HG03097 (cell line): ENCODE results near the gene DDRGK1.
"Not testable (repeated sequence)": the region's sequence is repeated elsewhere in the genome, so short reads cannot be mapped to it uniquely, and the experiment has no call there.

Source experiments
- ATAC-seq: cut with Tn5 transposase; IDR thresholded peaks from one replicate; pipeline ENCODE4 v1.9.1; 2021; ENCODE audit not compliant: unreplicated experiment, low FRiP score

The DDRGK1 gene

DNA sequence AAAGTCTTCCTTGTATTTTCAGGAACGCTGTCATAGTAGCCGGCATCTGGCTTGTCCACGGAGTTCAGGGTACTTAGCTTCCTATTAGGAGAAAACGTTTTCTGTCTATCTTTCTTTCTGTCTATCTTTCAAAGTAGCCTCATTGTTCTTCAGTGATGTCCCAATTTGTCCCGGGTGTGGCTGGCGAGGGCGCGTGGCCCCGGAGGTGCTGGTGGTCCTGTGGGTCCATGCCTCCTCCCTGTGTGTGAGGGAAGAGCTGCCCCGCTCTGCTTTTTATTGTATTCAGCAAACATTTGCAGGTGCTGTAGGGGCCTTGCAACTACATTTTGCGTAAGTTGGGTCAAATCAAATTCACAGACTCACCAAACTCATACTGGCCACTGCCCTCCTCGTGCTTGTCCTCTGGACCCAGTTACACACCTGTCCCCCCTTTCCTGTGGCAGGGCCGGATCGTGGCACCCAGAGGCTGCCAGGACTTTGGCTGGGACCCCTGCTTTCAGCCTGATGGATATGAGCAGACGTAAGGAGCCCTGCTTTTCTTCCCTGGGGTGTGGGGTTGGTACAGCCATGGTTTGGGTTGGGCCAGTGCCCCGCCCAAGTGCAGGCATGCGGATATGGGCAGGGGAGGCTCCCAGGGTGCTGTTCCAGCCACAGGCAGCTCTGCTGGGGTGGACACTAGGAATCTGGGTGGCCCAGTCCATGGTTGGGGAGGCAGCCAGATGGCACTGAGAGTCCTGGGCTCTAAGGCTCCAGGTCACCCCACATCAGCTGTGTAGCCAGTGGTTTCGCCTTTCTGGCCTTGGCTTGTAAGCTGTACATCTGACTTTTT is 17.1 kb upstream of the DDRGK1 start:
- no peak for ATAC-seq

DNA sequence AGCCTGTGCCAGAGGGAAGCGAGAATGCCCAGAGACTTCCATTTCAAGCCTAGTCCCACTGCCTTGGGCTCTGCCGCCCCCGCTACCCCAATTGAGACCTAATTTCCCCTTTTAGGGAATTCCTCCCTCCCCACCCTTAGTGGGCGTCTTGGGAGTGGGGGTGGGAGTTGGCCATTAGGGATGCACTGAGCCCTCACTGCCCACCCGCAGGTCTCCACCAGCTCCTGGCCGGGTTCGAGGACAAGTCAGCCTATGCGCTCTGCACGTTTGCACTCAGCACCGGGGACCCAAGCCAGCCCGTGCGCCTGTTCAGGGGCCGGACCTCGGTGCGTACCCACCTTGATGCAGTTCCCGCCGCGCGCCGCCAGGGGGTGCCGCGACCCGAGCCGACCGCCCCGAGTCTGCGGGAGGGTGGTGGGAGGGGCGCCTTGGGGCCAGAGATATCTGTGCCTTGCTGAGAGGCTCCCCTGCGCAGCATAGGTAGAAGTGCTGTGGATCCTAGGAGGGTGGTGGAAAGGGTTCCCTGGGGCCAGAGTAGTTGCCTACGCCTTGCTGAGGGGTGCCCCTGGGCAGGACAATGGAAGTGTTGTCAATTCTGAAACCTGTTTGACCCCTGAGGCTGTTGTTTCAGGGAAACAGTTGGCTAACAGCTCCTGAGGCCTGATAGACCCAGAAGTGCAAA is 14.0 kb upstream of the DDRGK1 start:
- ATAC-seq = no peak

DNA sequence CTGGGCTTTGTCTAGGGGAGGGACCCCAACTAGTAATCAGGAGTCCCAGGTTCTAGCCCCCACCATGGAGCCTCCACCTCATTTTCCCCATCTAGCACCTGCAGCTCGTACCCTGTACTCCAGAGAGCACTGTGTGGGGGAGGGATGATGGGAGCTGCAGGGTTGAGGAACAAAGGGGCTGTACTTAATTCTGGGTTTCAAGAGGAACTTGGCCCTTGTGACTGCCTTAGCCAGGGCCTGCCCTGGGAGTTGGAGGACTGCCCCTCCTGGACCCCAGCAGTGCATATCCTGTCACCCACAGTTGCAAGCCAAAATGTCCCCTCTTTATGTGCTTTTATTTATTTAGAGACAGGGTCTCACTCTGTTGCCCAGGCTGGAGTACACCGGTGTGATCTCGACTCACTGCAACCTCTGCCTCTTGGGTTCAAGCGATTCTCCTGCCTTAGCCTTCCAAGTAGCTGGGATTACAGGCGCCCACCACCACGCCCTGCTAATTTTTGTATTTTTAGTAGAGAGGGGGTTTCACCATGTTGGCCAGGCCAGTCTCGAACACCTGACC is 11.0 kb upstream of the DDRGK1 start:
- not testable (repeated sequence) for ATAC-seq

DNA sequence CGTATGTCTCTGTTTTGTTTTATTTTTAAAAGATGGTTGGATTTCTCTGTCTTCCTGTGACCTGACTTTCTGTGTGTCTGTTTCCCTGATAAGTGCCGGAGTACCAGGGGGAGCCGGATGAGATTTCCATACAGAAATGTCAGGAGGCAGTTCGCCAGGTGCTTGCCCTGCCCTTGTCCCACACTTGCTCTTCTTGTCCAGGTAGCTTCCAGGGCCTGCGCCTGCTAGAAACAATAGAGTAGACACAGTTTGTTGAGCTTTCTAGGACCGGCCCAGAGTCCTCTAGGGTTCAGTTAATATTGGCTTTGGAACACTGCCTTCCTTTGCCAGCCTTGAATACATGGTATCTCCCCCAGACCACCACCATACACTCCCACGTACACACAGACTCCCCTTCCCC is 8.7 kb upstream of the DDRGK1 start:
- no peak for ATAC-seq

DNA sequence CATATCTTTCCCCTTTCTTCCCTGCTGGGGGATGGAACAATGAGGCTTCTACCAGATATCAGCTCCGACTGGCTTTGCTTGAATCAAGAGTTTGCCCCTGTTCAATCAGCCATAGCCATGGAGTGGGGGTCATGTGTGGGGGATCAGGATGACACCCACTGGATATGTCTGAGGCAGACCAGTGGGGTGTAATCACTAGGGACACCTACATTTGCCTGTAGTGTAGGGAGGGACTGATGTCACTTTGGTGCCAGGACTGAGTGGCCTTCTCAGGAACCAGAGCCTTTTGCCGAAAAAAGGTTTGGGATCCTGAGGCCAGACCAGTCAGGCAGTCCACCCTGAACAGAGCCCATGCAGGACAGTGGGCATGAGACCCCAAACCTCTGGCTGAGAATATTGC is 5.9 kb upstream of the DDRGK1 start:
- no peak for ATAC-seq

DNA sequence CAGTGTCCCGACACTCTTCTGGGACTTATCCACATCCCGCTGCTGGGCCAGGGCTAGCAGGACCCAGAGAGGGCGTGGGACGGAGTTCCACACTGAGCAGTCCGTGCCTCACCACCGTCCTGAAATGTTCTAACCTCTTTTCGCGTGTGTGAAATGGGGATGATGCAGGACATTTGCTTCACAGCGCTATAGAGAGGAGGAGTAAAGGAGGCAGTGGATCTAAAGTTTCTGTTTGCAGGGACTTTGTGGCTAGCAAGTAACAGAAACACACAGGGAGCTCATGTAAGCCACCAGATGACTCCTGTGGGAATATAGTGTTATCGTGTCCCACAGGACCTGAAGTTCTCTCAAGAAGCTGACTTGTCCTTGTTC is 5.5 kb upstream of the DDRGK1 start:
- ATAC-seq = no peak

DNA sequence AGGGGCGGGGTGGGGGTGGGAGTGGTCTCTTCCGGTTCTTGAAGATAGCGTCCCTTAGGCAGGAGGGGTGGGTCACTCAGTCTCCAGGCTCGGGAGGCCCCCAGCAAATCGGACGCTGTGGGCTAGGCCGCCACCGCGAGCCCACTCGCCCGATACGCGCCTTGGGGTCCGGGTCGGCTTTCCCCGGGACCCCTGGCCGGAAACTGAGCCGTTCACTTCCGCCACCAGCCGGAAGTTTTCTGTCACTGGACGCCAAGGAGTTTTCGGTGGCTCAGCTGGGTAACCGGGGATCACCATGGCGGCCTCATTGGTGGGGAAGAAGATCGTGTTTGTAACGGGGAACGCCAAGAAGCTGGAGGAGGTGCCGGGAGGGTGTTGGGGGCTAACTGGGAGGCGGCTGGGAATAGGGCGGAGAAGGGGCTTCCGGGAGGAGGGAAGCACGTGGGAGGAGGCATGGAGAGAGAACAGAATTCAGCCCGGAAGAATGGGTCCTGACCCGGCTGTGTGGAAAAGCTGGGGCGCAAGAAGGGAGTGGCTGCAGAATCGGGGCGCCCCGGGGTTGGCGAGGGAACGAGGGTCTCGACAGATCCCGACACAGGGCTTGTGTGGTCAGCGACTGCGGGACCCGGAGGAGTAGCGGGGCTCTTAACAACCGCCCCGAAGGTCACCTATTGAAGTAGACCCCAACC is 4.9 kb upstream of the DDRGK1 start, which contains the start of gene ITPA:
ITPA (plus strand) TSS at position 242 of the 689 bp plus-strand sequence; CDS start at position 296, 54 bp downstream.
- no peak for ATAC-seq

DNA sequence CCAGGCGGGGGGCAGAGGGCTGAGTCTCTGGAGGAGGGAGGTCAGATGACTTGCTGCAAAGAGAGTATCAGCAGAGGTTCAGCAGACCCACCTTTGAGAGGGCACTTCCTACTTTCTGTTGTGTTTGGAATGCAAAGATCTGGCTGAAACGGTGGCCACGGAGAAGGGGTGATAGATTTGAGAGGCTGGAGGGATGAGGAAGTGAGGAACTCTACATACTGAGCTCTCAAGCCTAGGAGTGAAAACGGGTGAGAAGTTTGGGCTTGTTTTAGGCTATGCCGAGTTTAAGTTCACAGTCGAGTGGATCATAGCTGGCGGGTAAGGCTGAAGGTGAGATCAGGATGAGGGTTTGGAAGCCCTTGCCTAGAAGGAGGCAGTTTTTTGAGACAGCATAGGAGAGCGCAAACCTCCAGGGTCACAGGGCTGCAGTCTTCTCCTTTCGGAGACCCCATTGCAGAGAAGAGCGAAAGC is 4.3 kb upstream of the DDRGK1 start:
- ATAC-seq = no peak

DNA sequence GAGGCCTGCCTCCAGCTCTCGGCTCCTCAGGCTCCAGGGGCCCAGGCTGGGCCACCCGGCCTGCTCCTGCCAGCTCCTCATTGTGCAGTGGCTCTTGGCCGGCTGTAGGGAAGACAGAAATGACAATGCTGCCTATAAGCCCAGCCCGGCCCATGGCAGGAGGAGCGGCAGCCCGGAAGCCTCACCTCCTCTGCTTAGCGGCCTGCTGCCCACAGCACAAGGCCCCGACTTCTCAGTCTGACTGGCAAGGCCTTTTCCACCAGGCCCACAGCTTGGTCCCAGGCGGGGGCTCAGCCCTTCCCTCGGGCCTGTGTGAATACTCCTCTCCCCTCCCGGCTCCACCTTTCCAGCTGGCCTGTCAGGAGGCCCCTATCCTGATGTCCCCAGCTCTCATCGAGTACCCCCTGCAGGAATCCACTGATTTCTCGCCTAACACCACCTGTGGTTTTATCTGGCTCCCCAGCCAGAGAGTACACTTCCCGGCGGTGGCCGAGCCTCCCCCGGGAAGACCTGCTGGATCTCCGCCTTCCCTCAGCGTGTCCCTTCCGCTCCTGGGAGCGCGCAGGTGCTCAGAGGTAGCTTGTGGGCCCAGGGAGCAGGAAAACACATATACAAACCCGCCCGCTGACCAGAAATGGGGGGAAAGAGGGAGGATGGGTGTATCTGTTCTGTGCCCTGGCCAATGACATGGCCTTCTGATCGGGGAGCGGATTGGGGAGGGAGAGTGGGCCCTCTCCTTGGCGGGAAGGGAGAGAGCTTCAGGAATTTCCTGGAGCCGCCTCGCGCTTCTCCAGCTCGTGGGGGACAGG is 963 bp downstream of the DDRGK1 start:
- no peak for ATAC-seq

DNA sequence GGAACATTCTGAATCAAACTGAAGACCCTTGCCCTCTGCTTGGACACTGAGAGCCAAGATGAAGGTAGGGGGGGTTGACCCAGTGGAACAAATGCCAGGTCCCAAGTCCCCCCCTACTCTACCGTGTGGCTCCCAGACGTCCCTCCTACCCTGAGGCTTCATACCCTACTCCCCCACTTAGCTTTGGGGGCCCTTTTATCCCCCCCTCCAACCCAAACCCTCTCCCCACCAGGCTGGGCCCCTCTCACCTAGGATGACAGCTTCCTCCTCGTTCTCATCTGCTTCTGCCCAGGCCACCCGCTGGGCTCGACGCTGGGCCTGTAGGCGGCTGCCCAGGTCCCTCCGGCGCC is 1.5 kb downstream of the DDRGK1 start:
- no peak for ATAC-seq

DNA sequence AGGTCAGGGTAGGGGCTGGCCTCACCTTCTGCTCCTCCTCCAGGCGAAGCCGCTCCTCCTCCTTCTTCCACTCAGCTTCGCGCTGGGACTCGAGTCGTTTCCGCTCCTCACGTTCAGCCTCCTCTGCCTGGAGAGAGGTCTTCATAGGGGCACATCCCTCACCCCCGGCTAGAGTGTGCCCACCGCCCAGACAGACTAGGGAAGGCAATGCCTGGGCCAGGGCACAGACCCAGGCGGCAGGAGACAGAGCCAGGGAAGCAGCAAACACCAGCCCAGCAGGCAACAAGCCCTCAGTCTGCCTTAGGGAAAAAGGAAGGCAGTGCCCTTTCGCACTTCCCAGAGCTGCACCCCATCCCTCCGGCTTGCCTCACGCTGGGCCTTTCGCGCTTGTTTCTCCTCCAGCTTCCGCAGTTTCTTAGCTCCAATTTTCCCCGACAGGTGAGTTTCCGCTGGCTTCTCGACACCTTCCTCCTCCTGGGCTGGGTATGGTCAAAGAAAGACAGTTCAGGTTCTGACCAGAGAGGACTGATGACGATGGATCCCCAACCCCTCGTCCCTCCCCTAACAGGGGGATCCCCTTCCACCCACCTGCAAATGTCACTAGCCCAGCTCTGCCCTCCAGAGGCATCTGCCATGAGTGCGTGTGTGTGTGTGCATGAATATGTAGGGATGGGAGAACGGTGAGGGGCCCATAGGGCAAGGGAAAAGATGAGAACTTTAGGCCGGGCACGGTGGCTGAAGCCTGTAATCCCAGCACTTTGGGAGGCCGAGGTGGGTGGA is 4.3 kb downstream of the DDRGK1 start:
- ATAC-seq = no peak

DNA sequence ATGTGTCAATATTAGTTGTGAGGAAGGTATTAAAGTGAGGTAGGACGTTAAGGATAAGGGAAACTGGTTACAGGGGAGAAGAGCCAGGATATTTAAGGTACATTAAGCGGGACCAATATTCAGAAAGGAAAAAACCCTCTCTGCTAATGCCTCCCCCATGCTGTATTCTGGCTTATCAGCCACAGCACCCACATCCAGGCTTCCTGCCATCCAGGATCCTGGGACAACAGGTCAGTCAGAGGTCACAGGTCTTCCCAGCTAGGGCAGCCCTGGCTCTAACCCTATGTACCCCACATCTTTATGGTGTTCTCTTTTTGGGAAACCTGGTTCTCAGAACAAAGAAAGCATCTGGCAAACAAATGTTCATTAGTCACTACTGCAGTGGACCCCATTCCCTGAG is 5.3 kb downstream of the DDRGK1 start:
- no peak for ATAC-seq

DNA sequence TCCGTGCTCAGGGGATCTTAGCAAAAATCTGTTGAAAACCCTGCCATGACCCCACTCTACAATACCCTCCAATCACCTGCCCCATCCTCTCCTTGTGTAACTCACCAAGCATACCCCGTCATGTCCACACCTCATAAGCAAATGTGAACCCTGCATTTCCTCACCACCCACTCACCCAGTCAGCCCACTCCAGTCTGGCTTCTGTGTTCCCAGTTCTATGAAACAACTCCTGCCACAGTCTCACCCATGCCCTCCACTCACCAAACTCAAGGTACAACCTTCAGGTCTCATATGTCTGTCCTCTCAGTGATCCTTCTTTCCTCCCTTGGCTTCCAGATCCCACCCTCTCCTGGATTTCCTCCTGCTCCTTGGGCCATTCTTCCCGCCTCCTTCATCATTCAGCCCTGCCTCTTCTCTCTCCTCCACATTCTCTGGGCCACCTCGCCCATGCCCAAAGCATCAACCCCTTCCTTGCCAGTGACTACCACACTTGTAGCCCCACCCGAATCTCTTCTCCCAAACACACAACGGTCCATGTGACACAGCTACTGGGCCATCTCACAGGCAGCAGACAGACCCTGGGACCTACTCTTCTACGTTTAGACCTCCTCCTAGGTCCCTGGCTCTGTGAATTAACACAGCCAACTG is 8.8 kb downstream of the DDRGK1 start:
- no peak for ATAC-seq

DNA sequence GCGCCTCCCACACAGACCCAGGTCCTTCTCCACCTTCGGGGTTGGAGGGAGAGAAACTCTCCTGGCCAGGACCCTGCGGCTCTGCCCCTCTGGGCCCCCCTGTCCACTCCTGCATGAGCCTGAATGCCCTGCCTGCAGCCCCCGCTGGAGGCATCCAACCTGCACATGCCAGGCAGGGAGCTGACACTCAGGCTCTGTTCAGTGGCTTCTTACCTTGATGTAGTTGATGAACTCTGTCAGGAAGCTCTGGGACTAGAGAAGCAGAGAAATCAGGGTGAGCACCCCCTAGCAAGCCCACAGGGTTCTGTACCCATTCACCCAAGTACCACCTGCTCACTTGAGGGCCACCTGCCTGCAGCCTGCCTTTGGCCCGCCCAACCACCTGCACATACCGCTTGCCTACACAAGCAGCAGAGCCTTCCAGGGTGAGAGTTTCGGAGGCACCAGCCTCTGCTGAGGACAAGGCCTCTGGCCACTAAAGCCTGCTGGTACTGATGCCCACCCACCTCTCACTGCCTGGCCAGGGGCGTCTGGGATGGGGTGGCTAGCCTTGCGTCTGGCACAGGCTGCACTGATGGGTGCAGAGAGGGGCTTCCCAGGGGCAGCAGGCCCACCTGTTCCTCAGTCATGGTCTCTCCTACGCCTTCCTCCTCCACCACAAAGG is 9.7 kb downstream of the DDRGK1 start:
- no peak for ATAC-seq

DNA sequence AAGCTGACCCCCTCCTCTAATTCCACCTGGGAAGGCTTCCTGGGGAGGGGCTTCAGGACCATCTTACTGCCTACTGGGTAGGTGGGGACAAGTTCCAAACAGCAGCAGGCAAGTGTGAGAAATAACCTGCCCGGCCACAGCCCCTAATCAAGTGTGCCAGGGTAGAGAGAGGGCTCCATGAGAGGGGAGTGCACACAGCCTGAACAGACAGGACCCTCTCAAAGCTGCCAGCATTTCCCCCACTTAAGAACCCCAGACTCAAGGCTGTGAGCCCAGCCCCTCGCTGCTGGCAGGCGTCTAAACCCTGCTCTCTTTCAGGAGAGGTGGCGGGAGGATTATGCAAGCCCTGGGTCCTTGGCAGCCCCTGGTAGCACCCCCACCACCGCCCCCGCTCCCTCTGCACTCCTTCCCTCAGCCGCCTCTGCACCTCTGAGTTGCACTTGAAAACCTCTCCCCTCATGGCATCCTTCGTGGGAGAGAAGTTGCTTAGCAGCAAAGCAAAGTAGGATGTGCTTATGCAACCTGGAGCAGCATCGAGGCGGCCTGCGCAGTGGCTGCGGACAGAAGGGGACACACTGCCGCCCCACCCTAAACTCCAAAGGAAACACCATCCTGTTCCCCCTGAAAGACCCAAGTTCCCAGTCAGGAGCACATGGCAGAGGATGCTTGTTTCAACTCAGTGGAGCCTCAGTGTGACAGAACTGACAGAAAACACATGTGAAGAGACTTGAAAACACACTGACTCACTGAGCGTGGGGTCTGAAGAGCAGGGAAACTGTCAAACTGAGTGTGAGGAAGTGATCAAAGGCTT is 10.5 kb downstream of the DDRGK1 start:
- no peak for ATAC-seq

DNA sequence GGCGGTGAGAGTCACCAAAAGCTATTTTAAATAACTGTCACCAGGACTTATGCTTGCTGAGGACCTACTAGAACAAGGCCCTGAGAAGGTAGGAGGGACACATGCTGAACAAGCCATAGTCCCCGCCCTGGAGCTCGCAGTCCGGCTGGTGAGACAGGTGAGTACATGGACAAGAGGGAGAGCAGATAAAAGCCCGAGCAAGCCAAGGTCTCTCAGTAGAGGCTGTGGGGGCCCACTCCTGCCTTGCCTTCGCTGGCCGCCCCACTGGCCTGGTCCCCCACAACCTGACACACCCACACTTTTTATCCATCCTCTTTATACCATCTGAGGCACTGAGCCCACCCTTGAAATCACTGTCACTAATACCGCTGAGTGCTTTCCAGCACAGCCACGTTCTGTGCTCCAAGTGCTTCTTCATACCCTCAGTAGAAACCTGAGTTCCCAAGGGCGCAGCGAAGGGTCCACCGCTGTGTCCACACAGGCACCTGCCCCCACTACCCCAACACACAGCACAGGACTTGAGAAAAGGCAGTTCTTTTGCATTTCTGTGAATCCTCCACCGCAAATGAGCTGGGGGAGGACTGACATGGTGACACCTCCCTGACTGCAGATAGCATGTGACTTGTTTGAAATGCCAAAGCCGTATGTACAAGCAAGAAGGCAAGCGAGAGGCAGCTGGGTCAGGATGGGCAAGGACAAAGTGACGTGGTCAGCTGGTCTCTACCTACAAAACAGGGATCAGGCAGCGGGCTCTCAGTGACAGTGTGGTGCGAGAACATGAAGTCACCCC is 12.1 kb downstream of the DDRGK1 start:
- no peak for ATAC-seq

DNA sequence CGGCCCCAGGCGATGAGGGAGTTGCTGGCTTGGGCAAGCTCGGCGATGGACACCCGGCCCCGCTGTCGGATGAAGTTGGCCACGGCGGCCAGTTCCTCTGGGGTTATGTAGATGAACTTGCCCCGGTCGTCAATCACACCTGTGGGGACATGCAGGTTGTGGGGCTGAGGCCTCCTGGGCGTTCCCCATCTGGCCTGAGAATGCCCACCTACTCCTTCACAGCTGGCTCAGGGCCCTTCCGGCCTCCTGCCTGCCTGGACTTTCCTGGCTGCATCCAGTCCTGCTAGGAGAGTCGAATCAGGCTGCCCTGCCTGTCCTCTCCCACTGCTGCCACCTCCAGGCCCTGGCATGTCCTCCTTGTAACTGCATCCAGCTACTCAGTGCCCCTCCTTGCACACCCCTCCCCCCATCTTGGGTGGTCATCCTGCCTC is 13.8 kb downstream of the DDRGK1 start:
- no peak for ATAC-seq
